ENCODE data around the gene PTPN7.

The PTPN7 gene

DNA sequence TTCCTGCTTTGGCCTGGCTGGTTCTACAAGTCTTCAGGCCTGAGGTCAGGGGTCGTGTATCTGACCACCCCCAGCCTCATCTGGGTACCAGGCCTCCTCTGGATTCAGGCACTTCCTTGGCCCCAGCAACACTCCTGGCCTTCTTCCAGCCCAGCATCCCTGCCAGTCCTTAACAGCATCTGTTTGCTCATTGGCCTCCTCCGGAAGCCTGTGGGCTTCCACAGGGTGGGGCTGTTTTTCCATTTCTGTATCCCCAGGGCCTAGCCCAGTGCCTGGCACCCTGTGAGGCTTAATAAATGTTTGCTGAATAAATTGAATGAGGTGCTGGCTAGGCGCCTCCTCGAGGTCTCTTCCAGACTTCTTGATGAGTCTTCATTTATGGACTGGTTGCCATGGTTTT lies 59.2 kb downstream of the PTPN7 start:
- no peak for DNase-seq

All from activated effector memory CD4-positive, alpha-beta T cell treated with anti-CD3 and anti-CD28 coated beads, Interleukin-2, amount 50 U/mL, for 16 hours (primary cell).